ENCODE data around the gene RTL1. TPM values are rescaled to one million over a fixed set of nuclear protein-coding genes. Genes with fewer than 3 reads are reported as not detected.

RTL1 gene
- total RNA-seq, 1 donor from 2014 or later = not detected

GRCh38 chr14:100901391-100902183 is 1.9 kb downstream of the RTL1 start:
- Mint-ChIP-seq H3K4me1 (no peaks in the 10 kb centered on the region), H3K9me3 (no peaks in the 10 kb centered on the region), H3K27ac (no peak overlapping the region), H3K27me3 (peaks cover 40% of the 10 kb centered on the region), H3K36me3 (ENCODE audit: low read depth) (no peaks in the 10 kb centered on the region), H3K4me3 (no peak overlapping the region)
- no peak for DNase-seq
- ChIA-PET CTCF (no interaction called here), POLR2A (no interaction called here)
- intact Hi-C loops (cut with micrococcal nuclease) = no loop called here
- no peak for ATAC-seq (ENCODE audit: low read depth)
- no peak for TF ChIP-seq CTCF (IDR thresholded peaks at IDR 0.05)

GRCh38 chr14:100900837-100901390 is 2.6 kb downstream of the RTL1 start:
- Mint-ChIP-seq H3K9me3 (no peaks in the 10 kb centered on the region), H3K4me3 (no peak overlapping the region), H3K27me3 (peaks cover 40% of the 10 kb centered on the region), H3K36me3 (ENCODE audit: low read depth) (no peaks in the 10 kb centered on the region), H3K4me1 (no peaks in the 10 kb centered on the region), H3K27ac (no peak overlapping the region)
- no peak for TF ChIP-seq CTCF (IDR thresholded peaks at IDR 0.05)
- intact Hi-C loops (cut with micrococcal nuclease) = no loop called here
- no peak for DNase-seq
- ChIA-PET CTCF (no interaction called here), POLR2A (no interaction called here)
- ATAC-seq (ENCODE audit: low read depth) = no peak

GRCh38 chr14:100899884-100900771 is 3.4 kb downstream of the RTL1 start:
- H3K36me3 Mint-ChIP-seq (ENCODE audit: low read depth) = no peaks in the 10 kb centered on the region
- POLR2A ChIA-PET = no interaction called here
- TF ChIP-seq CTCF (IDR thresholded peaks at IDR 0.05) = no peak
- DNase-seq (no peak), ATAC-seq (ENCODE audit: low read depth) (no peak)
- no peaks in the 10 kb centered on the region for H3K9me3 Mint-ChIP-seq
- no peaks in the 10 kb centered on the region for H3K4me1 Mint-ChIP-seq
- intact Hi-C loops (cut with micrococcal nuclease) = no loop called here
- H3K27me3 Mint-ChIP-seq = peaks cover 40% of the 10 kb centered on the region
- H3K27ac Mint-ChIP-seq = no peak overlapping the region
- H3K4me3 Mint-ChIP-seq = no peak overlapping the region
- CTCF ChIA-PET = no interaction called here

GRCh38 chr14:100898935-100899883 is 4.3 kb downstream of the RTL1 start:
- Mint-ChIP-seq H3K4me3 (no peak overlapping the region), H3K36me3 (ENCODE audit: low read depth) (no peaks in the 10 kb centered on the region), H3K27me3 (peaks cover 37% of the 10 kb centered on the region), H3K4me1 (no peaks in the 10 kb centered on the region), H3K9me3 (no peaks in the 10 kb centered on the region), H3K27ac (no peak overlapping the region)
- POLR2A ChIA-PET = interaction anchor here (0.6 kb wide), 1 partner anchor 1935 kb away, joined by 3 read pairs; no protein-coding TSS in a partner anchor
- DNase-seq (no peak), ATAC-seq (ENCODE audit: low read depth) (no peak)
- no peak for TF ChIP-seq CTCF (IDR thresholded peaks at IDR 0.05)
- CTCF ChIA-PET = no interaction called here
- intact Hi-C loops (cut with micrococcal nuclease) = no loop called here

Data from activated B cell treated with CpG ODN at 0.5 μM for 24 hours (primary cell).